Muscle of arm (tissue), 12 donors: ENCODE results near the gene VEZT. TPM values are rescaled to one million over a fixed set of nuclear protein-coding genes. Genes with fewer than 3 reads are reported as not detected.
"Not testable (repeated sequence)": the region's sequence is repeated elsewhere in the genome, so short reads cannot be mapped to it uniquely, and the experiment has no call there.

ENCODE experiments used
- DNase-seq: peaks from one replicate; pipeline ENCODE4 v3.0.0-alpha.2; 2013
- polyA plus RNA-seq, 12 donors: library from polyadenylated mRNA; unstranded; fragments of 120-200 nt; gene quantifications; one replicate each; pipeline ENCODE4 v1.2.1, GENCODE V29; 2013; ENCODE audit not compliant: insufficient read length in 12 of 12

The VEZT gene
- polyA plus RNA-seq, 12 donors = 72.8 to 118 (median 84.9) TPM; not detected in 1

GRCh38 chr12:95312656-95313055, 95.0 kb downstream of the VEZT start:
- DNase-seq = no peak

GRCh38 chr12:95314756-95315155, 97.1 kb downstream of the VEZT start:
- not testable (repeated sequence) for DNase-seq

GRCh38 chr12:95316798-95317197, 99.2 kb downstream of the VEZT start:
- no peak for DNase-seq

GRCh38 chr12:95318071-95318545, 100.5 kb downstream of the VEZT start:
- DNase-seq = no peak

- DNase-seq = no peak
These were observed 102.2 kb downstream of the VEZT start for GRCh38 chr12:95319694-95320331.

GRCh38 chr12:95321516-95322246, 104.1 kb downstream of the VEZT start:
- DNase-seq = no peak

- peak; percentile 25 for DNase-seq
These were observed 104.7 kb downstream of the VEZT start for GRCh38 chr12:95322326-95322725.

- DNase-seq = no peak
These were observed 105.6 kb downstream of the VEZT start for GRCh38 chr12:95323212-95323611.

- DNase-seq = not testable (repeated sequence)
These were observed 106.6 kb downstream of the VEZT start for GRCh38 chr12:95324246-95324645.

GRCh38 chr12:95325501-95325900, 107.9 kb downstream of the VEZT start:
- DNase-seq = no peak

- no peak for DNase-seq
These were observed 108.8 kb downstream of the VEZT start for GRCh38 chr12:95326445-95326844.

GRCh38 chr12:95326855-95327254, 109.2 kb downstream of the VEZT start:
- no peak for DNase-seq

GRCh38 chr12:95328708-95329107, 111.1 kb downstream of the VEZT start:
- no peak for DNase-seq

- DNase-seq = peak; percentile 13
These were observed 118.3 kb downstream of the VEZT start for GRCh38 chr12:95335948-95336347.

- DNase-seq = peak; percentile 84
These were observed 118.9 kb downstream of the VEZT start for GRCh38 chr12:95336387-95337067.

GRCh38 chr12:95337146-95337545, 119.5 kb downstream of the VEZT start:
- DNase-seq = peak; percentile 37

- DNase-seq = no peak
These were observed 121.6 kb downstream of the VEZT start for GRCh38 chr12:95339086-95339788.

- DNase-seq = no peak
These were observed 124.4 kb downstream of the VEZT start for GRCh38 chr12:95342008-95342407.

GRCh38 chr12:95343461-95344230, 126.0 kb downstream of the VEZT start:
- DNase-seq = no peak

- DNase-seq = no peak
These were observed 131.7 kb downstream of the VEZT start for GRCh38 chr12:95349291-95349690.

- DNase-seq = no peak
These were observed 134.1 kb downstream of the VEZT start for GRCh38 chr12:95351748-95352147.
